Mesodermal cell (in vitro differentiated cells): ENCODE measurements around the gene CRACDL.

Source experiments
- H3K27ac ChIP-seq: 2 replicates; pipeline ENCODE4 v1.7.0; 2013; ENCODE audit warnings: mild to moderate bottlenecking, low read depth, low read length, moderate library complexity; ENCODE audit not compliant: severe bottlenecking
- H3K36me3 ChIP-seq: 2 replicates; pipeline ENCODE4 v1.7.1; 2013; ENCODE audit warnings: mild to moderate bottlenecking, low read length, moderate library complexity; ENCODE audit not compliant: control insufficient read depth, insufficient read depth
- H3K4me1 ChIP-seq: one replicate; pipeline ENCODE4 v1.7.1; 2013; ENCODE audit warnings: mild to moderate bottlenecking, low read length; ENCODE audit not compliant: insufficient read depth, control insufficient read depth, poor library complexity, severe bottlenecking
- H3K4me3 ChIP-seq: 2 replicates; pipeline ENCODE4 v1.7.0; 2013; ENCODE audit warnings: low read length, control low read depth, mild to moderate bottlenecking; ENCODE audit not compliant: insufficient read depth, poor library complexity, severe bottlenecking; ENCODE audit errors: extremely low read depth
- H3K9me3 ChIP-seq: 2 replicates; pipeline ENCODE4 v1.7.1; 2013; ENCODE audit warnings: mild to moderate bottlenecking, low read length, moderate library complexity; ENCODE audit not compliant: control insufficient read depth
- WGBS, 2 experiments: methylation state at CpG; one replicate each; pipeline ENCODE4 v1.1.5; 2013; ENCODE audit warnings: missing lambda C conversion rate in 2 of 2; ENCODE audit not compliant: insufficient coverage in 2 of 2; 5-methylcytosine and 5-hydroxymethylcytosine counted together

CRACDL gene

DNA sequence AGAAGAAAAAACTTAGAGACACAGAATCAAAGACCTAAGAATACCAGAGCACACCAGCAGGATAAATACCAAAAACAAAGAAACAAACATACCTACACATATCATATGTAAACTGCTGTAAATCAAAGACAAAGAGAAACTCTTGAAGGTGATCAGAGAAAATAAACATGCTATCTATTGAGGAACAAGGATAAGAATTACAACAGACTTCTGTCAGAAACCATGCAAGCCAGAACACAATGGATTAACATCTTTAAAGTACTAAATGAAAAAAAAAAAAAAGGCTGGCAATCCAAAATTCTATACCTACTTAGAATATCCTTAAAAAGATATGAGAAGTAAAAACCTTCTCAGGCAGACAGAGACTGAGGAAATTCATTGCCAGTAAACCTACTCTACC, 153.5 kb downstream of the CRACDL start:
- Histone ChIP-seq H3K4me1 (no peaks in the 10 kb centered on the region), H3K9me3 (peaks cover 3% of the 10 kb centered on the region), H3K27ac (no peak overlapping the region), H3K4me3 (no peak overlapping the region), H3K36me3 (no peaks in the 10 kb centered on the region)

DNA sequence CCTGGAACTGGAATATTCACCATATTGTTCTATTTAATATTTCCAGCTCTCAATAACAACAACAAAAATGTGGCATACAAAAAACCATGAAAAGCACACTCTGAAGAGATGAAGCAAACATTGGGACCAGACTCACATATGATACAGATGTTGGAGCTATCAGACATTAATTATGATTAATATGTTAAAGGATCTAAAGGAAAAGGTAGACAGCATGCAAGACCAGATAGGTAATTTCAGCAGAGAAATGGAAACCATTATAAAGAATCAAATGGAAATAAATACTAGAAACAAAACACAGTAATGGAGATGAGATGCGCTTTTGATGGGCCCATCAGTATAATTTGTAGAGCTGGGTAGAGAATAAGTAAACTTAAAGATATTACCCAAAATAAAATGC, 154.2 kb downstream of the CRACDL start:
- H3K27ac ChIP-seq = no peak overlapping the region
- H3K4me1 ChIP-seq = no peaks in the 10 kb centered on the region
- no peaks in the 10 kb centered on the region for H3K36me3 ChIP-seq
- peaks cover 3% of the 10 kb centered on the region for H3K9me3 ChIP-seq
- WGBS, 2 experiments = no CpG with 5 or more reads among the region's 1 CpG
- H3K4me3 ChIP-seq = no peak overlapping the region

- peaks cover 3% of the 10 kb centered on the region for H3K9me3 ChIP-seq
- 79 to 93% methylated on average over 3 of the region's 6 CpGs for WGBS, 2 experiments
- H3K27ac ChIP-seq = no peak overlapping the region
- no peaks in the 10 kb centered on the region for H3K36me3 ChIP-seq
- H3K4me1 ChIP-seq = no peaks in the 10 kb centered on the region
- H3K4me3 ChIP-seq = no peak overlapping the region
Observed at GRCh38 chr2:98778741-98779483, 157.1 kb downstream of the CRACDL start.

GRCh38 chr2:98778151-98778550, 157.9 kb downstream of the CRACDL start:
- Histone ChIP-seq H3K4me1 (no peaks in the 10 kb centered on the region), H3K36me3 (no peaks in the 10 kb centered on the region), H3K4me3 (no peak overlapping the region), H3K9me3 (peaks cover 3% of the 10 kb centered on the region), H3K27ac (no peak overlapping the region)
- 88 to 94% methylated on average over 4 of the region's 4 CpGs for WGBS, 2 experiments

DNA sequence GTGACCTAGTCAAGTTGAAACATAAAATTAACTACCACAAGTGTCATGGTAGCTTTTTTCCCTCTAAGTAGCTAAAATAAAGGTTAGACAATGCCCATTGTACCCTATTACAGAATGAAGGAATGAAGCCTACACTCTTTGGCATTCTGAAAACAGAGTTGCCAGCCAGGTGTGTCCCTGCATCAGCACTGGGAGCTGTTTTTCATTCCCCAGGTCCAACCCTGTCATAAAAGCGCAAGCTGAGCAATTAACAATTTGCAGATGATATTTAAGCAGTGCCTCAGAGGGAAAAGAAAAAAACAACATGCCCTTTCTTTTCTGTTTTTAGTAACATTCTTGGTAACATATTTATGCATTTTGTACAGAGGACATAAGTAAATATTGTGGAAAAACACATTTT, 158.3 kb downstream of the CRACDL start:
- Histone ChIP-seq H3K36me3 (no peaks in the 10 kb centered on the region), H3K9me3 (peaks cover 3% of the 10 kb centered on the region), H3K27ac (no peak overlapping the region), H3K4me3 (no peak overlapping the region), H3K4me1 (no peaks in the 10 kb centered on the region)
- no CpG with 5 or more reads among the region's 1 CpG for WGBS, 2 experiments

DNA sequence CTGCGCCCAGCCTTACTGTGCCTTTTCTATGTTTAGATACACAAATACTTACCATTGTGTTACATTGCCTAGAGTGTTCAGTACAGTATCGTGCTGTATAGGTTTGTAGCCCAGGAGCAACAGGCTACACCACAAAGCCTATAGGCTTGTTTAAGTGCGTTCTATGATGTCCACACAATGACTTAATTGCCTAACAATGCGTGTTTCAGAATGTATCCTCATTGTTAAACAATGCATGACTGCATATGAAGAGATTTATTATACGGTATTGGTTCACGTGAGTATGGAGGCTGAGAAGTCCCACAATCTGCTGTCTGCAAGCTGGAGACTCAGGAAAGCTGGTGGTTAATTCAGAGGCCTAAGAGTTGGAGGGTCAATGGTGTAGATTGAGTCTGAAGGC, 158.9 kb downstream of the CRACDL start:
- Histone ChIP-seq H3K4me3 (no peak overlapping the region), H3K27ac (no peak overlapping the region), H3K4me1 (no peaks in the 10 kb centered on the region), H3K9me3 (no peaks in the 10 kb centered on the region), H3K36me3 (no peaks in the 10 kb centered on the region)
- WGBS, 2 experiments = 91 to 100% methylated on average over 2 to 6 of the region's 6 CpGs

DNA sequence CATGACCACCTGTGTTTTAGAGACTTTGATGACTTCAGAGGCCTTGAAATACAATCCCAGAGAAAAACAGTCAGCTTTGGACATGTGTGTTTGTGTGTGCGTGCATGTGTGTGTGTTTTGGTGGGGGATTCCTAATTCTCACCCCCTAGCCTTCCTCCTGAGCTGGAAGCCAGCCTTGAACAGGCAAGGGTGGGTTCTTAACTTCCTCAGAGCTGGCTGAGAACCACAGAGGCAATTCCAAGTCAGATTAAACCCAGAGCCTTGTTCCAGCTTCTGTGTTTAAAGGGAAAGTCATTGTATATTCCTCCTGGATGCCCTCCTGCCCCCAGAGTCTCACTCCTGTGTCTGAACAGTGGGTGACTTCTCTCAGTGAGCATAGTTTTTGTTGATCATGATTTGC, 159.9 kb downstream of the CRACDL start:
- no peak overlapping the region for H3K4me3 ChIP-seq
- no peaks in the 10 kb centered on the region for H3K36me3 ChIP-seq
- no peak overlapping the region for H3K27ac ChIP-seq
- no peaks in the 10 kb centered on the region for H3K9me3 ChIP-seq
- H3K4me1 ChIP-seq = no peaks in the 10 kb centered on the region
- 78% methylated on average over 1 of the region's 1 CpG; no CpG with 5 or more reads in 1 of the 2 experiments for WGBS, 2 experiments

DNA sequence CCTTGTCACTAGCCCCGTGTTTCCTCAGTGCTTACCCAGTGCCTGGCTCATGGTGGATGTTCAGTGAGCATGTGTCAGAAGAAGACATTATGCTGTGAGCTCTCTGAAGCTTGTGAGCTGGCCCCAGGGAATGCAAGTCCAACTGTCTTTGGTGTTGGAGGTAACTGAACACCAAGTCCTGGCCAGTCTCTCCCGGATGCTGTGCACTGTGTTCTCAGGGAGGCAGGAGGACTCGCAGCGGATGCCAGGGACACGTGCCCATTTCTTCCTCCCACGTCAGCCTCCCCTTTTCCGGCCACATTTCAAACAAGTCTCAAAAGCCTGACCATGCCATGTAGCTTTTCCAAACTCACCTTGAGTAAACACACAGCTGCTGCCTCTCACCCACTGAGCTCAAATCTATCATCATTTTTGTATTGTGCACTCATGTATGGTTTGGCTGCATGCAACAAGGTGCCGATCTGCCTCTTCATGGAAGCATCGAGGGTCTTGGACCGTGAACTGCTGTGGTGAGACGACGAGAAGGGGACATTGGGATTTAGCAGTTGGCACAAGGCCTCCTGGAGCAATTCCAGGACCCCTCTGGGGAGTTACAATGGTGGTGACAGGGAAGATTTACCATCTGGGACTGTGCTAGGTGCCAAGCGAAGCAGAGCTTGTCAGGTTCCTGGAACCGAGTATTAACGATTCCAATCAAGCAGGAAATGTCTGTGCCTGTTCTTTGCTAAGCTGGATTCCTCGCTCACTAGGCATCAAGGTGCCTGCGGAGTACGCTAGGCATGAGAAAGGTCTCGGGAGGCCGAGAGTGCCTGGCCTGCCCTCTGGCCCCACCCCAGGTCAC, 160.7 kb downstream of the CRACDL start:
- Histone ChIP-seq H3K27ac (no peak overlapping the region), H3K4me3 (no peak overlapping the region), H3K4me1 (no peaks in the 10 kb centered on the region), H3K36me3 (no peaks in the 10 kb centered on the region), H3K9me3 (no peaks in the 10 kb centered on the region)
- 90 to 93% methylated on average over 17 to 20 of the region's 20 CpGs for WGBS, 2 experiments

DNA sequence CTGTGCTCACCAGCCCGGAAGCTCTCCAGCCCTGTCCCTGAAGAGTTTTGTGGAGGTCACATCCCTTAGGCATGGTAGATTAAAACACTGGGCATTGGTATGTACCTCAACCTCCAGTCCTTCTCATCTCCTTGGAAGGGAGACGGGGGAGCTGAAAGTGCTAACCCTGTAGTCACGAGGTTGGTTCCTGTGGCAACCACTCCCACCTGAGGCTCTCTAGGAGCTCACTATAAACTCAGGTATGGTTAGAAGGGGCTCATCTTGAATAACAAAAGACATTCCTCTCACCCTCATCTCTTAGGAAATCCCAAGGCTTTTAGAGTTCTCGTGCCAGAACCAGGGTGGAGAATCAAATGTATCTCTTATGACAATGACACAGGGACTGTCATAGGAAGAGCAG, 162.1 kb downstream of the CRACDL start:
- Histone ChIP-seq H3K9me3 (no peaks in the 10 kb centered on the region), H3K27ac (no peak overlapping the region), H3K36me3 (no peaks in the 10 kb centered on the region), H3K4me1 (no peaks in the 10 kb centered on the region), H3K4me3 (no peak overlapping the region)
- 93 to 100% methylated on average over 1 to 3 of the region's 4 CpGs for WGBS, 2 experiments

- Histone ChIP-seq H3K27ac (no peak overlapping the region), H3K36me3 (no peaks in the 10 kb centered on the region), H3K9me3 (no peaks in the 10 kb centered on the region), H3K4me3 (no peak overlapping the region), H3K4me1 (no peaks in the 10 kb centered on the region)
- 86 to 96% methylated on average over 3 to 5 of the region's 5 CpGs for WGBS, 2 experiments
Observed at GRCh38 chr2:98773169-98773568, 162.9 kb downstream of the CRACDL start.

DNA sequence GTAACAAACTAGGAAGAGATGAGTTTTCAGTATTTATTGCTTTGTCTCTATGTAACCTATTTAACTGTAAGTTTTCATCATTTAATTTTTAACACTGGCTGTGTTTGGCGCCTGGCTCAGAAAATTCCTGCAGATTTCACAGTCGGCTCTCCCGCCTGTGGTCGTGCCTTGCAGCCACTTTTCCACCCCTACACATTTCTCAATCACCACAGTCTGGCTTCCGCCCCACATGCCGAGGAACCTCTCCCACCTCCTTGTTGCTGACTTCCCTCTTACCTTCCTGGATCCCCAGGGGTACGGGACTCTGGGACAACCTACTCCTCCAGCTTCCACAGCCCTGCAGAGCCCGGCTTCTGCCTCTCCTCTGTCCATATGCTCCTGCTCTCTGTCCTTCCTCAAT, 163.5 kb downstream of the CRACDL start:
- WGBS, 2 experiments = 88 to 94% methylated on average over 6 to 8 of the region's 8 CpGs
- Histone ChIP-seq H3K4me1 (no peaks in the 10 kb centered on the region), H3K4me3 (no peak overlapping the region), H3K9me3 (no peaks in the 10 kb centered on the region), H3K36me3 (no peaks in the 10 kb centered on the region), H3K27ac (no peak overlapping the region)
